A549 (cell line): Measurements from ENCODE around the gene NPLOC4. TPM values are rescaled to one million over a fixed set of nuclear protein-coding genes. Genes with fewer than 3 reads are reported as not detected.

Source experiments
- ATAC-seq, 2 experiments: fragments of 200-7000 bp in 1 of 2; fragments of >200 bp in 1 of 2; cut with Nextera tagmentation in 1 of 2; cut with Tn5 transposase in 1 of 2; 3 replicates each; pipeline versions ENCODE4 v1.8.0 to v1.9.1; 2018 to 2020; ENCODE audit warnings: mild to moderate bottlenecking in 1 of 2, moderate library complexity in 1 of 2
- CTCF ChIA-PET: fragments of 300-600 bp; sonication (Branson Sonifier 250); formaldehyde crosslinking; extraction: SDS; loops from one replicate; lab custom pipeline; 2021; ENCODE audit warnings: antibody characterized with exemption, inconsistent platforms; lab: Yijun Ruan, JAX
- POLR2A ChIA-PET: fragments of 350-600 bp; formaldehyde crosslinking; extraction: SDS; loops from one replicate; lab custom pipeline; 2021; ENCODE audit warnings: antibody characterized with exemption, inconsistent platforms; lab: Yijun Ruan, JAX
- DNase-seq, 2 experiments: peaks; one replicate each; pipeline versions ENCODE4 v3.0.0 to v3.0.0-alpha.2; 2011 to 2016; ENCODE audit warnings: low read depth in 1 of 2, low spot score in 1 of 2
- FAIRE-seq: peaks from 2 replicates; lab custom pipeline; 2011; peaks lifted over from hg19 to GRCh38; lab: Jason Lieb, UNC
- H3K27ac ChIP-seq, 2 experiments: fragments of >200 bp; sonication (Bioruptor Twin); formaldehyde crosslinking; 3 replicates each; pipeline ENCODE4 v1.5.1; 2016 to 2017
- H3K4me1 ChIP-seq: fragments of >200 bp; sonication (Bioruptor Twin); formaldehyde crosslinking; 3 replicates; pipeline ENCODE4 v1.6.1; 2016
- H3K4me2 ChIP-seq: fragments of >200 bp; sonication (Bioruptor Twin); formaldehyde crosslinking; 3 replicates; pipeline ENCODE4 v1.6.1; 2016
- H3K4me3 ChIP-seq: fragments of >200 bp; sonication (Bioruptor Twin); formaldehyde crosslinking; 3 replicates; pipeline ENCODE4 v1.5.1; 2016
- H3K9me3 ChIP-seq: fragments of >200 bp; sonication (Bioruptor Twin); formaldehyde crosslinking; 3 replicates; pipeline ENCODE4 v1.6.1; 2016
- ATOH8 ChIP-seq: fragments of 250-450 bp; sonication (Bioruptor Pico); IDR thresholded peaks from 2 replicates; pipeline ENCODE4 v1.5.0; 2020; ENCODE audit warnings: low read depth, mild to moderate bottlenecking, moderate library complexity
- CHD2 ChIP-seq: fragments of 150-350 bp; IDR thresholded peaks from 2 replicates; pipeline ENCODE4 v1.6.1; 2014; ENCODE audit warnings: low read length; ENCODE audit not compliant: partially characterized antibody
- EHF ChIP-seq: fragments of 250-450 bp; sonication (Bioruptor Pico); IDR thresholded peaks from 2 replicates; pipeline ENCODE4 v1.5.0; 2020; ENCODE audit warnings: mild to moderate bottlenecking
- FOSB ChIP-seq: fragments of 250-450 bp; sonication (Bioruptor Pico); IDR thresholded peaks from 2 replicates; pipeline ENCODE4 v1.5.0; 2020; ENCODE audit warnings: mild to moderate bottlenecking, moderate library complexity
- GATA3 ChIP-seq: IDR thresholded peaks from 2 replicates; pipeline ENCODE4 v1.6.1; 2012; ENCODE audit warnings: borderline replicate concordance
- HOXB13 ChIP-seq: fragments of 250-450 bp; sonication (Bioruptor Pico); IDR thresholded peaks from 2 replicates; pipeline ENCODE4 v1.5.0; 2020; ENCODE audit warnings: low read depth, mild to moderate bottlenecking, moderate library complexity
- JUN ChIP-seq, 2 experiments: fragments of >200 bp; sonication (Bioruptor Twin); formaldehyde crosslinking; IDR thresholded peaks; 2 replicates in 1 of 2; 3 replicates in 1 of 2; pipeline ENCODE4 v1.6.1; 2016 to 2017
- PHF8 ChIP-seq: fragments of 200-600 bp; sonication (generic); IDR thresholded peaks from 2 replicates; pipeline ENCODE4 v1.6.1; 2016; ENCODE audit warnings: low read depth, mild to moderate bottlenecking, antibody characterized with exemption, moderate library complexity, borderline replicate concordance
- POLR2A ChIP-seq: IDR thresholded peaks from 2 replicates; pipeline ENCODE4 v1.6.1; 2012; ENCODE audit warnings: mild to moderate bottlenecking, low read length
- RAD21 ChIP-seq, 2 experiments: fragments of >200 bp in 1 of 2; sonication (Bioruptor Twin) in 1 of 2; formaldehyde crosslinking in 1 of 2; IDR thresholded peaks in 1 of 2; conservative IDR thresholded peaks in 1 of 2; 2 replicates in 1 of 2; 3 replicates in 1 of 2; pipeline ENCODE4 v1.6.1; 2012 to 2018; ENCODE audit warnings: inconsistent platforms in 1 of 2
- RARB ChIP-seq: fragments of 250-450 bp; sonication (Bioruptor Pico); IDR thresholded peaks from 2 replicates; pipeline ENCODE4 v1.8.0; 2021; ENCODE audit warnings: mild to moderate bottlenecking, moderate library complexity
- RCOR1 ChIP-seq: fragments of 150-350 bp; IDR thresholded peaks from 2 replicates; pipeline ENCODE4 v1.6.1; 2014; ENCODE audit warnings: antibody characterized with exemption, low read length, low read depth
- RFX5 ChIP-seq: fragments of 450-650 bp; IDR thresholded peaks from 2 replicates; pipeline ENCODE4 v1.7.1; 2014; ENCODE audit warnings: antibody characterized with exemption, mild to moderate bottlenecking, moderate library complexity
- TFCP2L1 ChIP-seq: fragments of 250-450 bp; sonication (Bioruptor Pico); IDR thresholded peaks from 2 replicates; pipeline ENCODE4 v1.5.0; 2021; ENCODE audit warnings: mild to moderate bottlenecking
- TP53 ChIP-seq: fragments of 250-450 bp; sonication (Bioruptor Pico); IDR thresholded peaks from 2 replicates; pipeline ENCODE4 v1.5.0; 2021; ENCODE audit warnings: mild to moderate bottlenecking, moderate library complexity
- ZC3H11A ChIP-seq: fragments of 450-650 bp; IDR thresholded peaks from 2 replicates; pipeline ENCODE4 v1.6.1; 2014; ENCODE audit warnings: antibody characterized with exemption, mild to moderate bottlenecking
- ZNF302 ChIP-seq: fragments of 250-450 bp; sonication (Bioruptor Pico); IDR thresholded peaks from 2 replicates; pipeline ENCODE4 v1.9.0; 2021; ENCODE audit warnings: inconsistent platforms, mild to moderate bottlenecking, moderate library complexity
- WGBS: methylation state at CpG from one replicate; pipeline ENCODE4 v1.1.6; 2017; ENCODE audit errors: missing lambda C conversion rate; 5-methylcytosine and 5-hydroxymethylcytosine counted together
- polyA plus RNA-seq, 4 experiments: library from polyadenylated mRNA; depleted of rRNA in 3 of 4; stranded (reverse); fragments of >200 nt; fragmentation: RNase III in 1 of 4; extraction: RNeasy Plus Mini Kit Qiagen cat#74134 plus additional on column Dnase treatment in 1 of 4; gene quantifications; 2 replicates in 3 of 4; 3 replicates in 1 of 4; pipeline ENCODE4 v1.2.3, GENCODE V29; 2011 to 2017
- TF ChIP-seq, protein P1 (sequence below): fragments of >200 bp; sonication (Bioruptor Twin); formaldehyde crosslinking; IDR thresholded peaks from 3 replicates; pipeline ENCODE4 v1.6.1; 2016
- TF ChIP-seq, protein P2 (sequence below): fragments of 150-350 bp; IDR thresholded peaks from 2 replicates; pipeline ENCODE4 v1.6.1; 2014; ENCODE audit warnings: low read depth, mild to moderate bottlenecking, low read length
- TF ChIP-seq, protein P3 (sequence below): fragments of >200 bp; sonication (Bioruptor Twin); formaldehyde crosslinking; IDR thresholded peaks from 3 replicates; pipeline ENCODE4 v1.5.1; 2016
- TF ChIP-seq, protein P4 (sequence below): IDR thresholded peaks from 2 replicates; pipeline ENCODE4 v1.6.1; 2012
- TF ChIP-seq, protein P5 (sequence below): fragments of 450-650 bp; IDR thresholded peaks from 2 replicates; pipeline ENCODE4 v1.6.1; 2014; ENCODE audit warnings: antibody characterized with exemption
- TF ChIP-seq, protein P6 (sequence below): fragments of 250-450 bp; sonication (Bioruptor Pico); IDR thresholded peaks from 2 replicates; pipeline ENCODE4 v1.5.0; 2021; ENCODE audit warnings: mild to moderate bottlenecking, moderate library complexity, borderline replicate concordance

The NPLOC4 gene
- polyA plus RNA-seq, 2 of the 4 experiments (the other 2 are of a cell fraction): 98.5 to 101 TPM

- TF ChIP-seq, protein P1, sequence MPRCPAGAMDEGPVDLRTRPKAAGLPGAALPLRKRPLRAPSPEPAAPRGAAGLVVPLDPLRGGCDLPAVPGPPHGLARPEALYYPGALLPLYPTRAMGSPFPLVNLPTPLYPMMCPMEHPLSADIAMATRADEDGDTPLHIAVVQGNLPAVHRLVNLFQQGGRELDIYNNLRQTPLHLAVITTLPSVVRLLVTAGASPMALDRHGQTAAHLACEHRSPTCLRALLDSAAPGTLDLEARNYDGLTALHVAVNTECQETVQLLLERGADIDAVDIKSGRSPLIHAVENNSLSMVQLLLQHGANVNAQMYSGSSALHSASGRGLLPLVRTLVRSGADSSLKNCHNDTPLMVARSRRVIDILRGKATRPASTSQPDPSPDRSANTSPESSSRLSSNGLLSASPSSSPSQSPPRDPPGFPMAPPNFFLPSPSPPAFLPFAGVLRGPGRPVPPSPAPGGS: 0 out of 3 replicates have a peak, but pooled peaks have one; percentile 7
- TF ChIP-seq, protein P2, sequence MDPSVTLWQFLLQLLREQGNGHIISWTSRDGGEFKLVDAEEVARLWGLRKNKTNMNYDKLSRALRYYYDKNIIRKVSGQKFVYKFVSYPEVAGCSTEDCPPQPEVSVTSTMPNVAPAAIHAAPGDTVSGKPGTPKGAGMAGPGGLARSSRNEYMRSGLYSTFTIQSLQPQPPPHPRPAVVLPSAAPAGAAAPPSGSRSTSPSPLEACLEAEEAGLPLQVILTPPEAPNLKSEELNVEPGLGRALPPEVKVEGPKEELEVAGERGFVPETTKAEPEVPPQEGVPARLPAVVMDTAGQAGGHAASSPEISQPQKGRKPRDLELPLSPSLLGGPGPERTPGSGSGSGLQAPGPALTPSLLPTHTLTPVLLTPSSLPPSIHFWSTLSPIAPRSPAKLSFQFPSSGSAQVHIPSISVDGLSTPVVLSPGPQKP: no peak
- TF ChIP-seq RCOR1: no peak
- no peak for TF ChIP-seq RFX5
- TF ChIP-seq TFCP2L1 (CRISPR knock-in tag): 0 out of 2 replicates have a peak, but pooled peaks have one; percentile 5
- TF ChIP-seq TP53 (CRISPR knock-in tag): no peak
- peak; percentile 4; the same call in 1 of the 2 replicates for TF ChIP-seq RARB
- no peak for TF ChIP-seq ZNF302 (CRISPR knock-in tag)
- no peak for TF ChIP-seq RAD21 (conservative IDR thresholded peaks at IDR 0.05 in 1 of 2, IDR thresholded peaks at IDR 0.05 in 1 of 2)
- TF ChIP-seq, all 56 proteins: peak for 6
These were observed 126.7 kb downstream of the NPLOC4 start (continued) for GRCh38 chr17:81509972-81510784.

GRCh38 chr17:81509207-81509971 is 127.5 kb downstream of the NPLOC4 start:
- H3K27ac ChIP-seq: peak overlapping the region; percentile 99
- H3K4me2 ChIP-seq: peak overlapping the region; percentile 82
- H3K9me3 ChIP-seq: no peaks in the 10 kb centered on the region
- 12% methylated on average over 12 of the region's 12 CpGs for WGBS
- DNase-seq (peak in 1 of 2 experiments; percentile 69), FAIRE-seq (no peak), ATAC-seq (no peak)
- ChIA-PET CTCF (interaction anchor here (0.6 to 4.9 kb wide), 14 partner anchors 9 to 433 kb away, joined by 3 to 34 read pairs (median 4); no protein-coding TSS in a partner anchor), POLR2A (interaction anchor here (0.5 to 4.4 kb wide), 7 partner anchors 9 to 114 kb away, joined by 3 to 19 read pairs (median 5); partner anchors contain the start of gene BAHCC1)
- peak overlapping the region; percentile 83 for H3K4me3 ChIP-seq
- peaks cover 7% of the 10 kb centered on the region; the same call in 1 of the 3 replicates for H3K4me1 ChIP-seq
- TF ChIP-seq EHF: peak; percentile 74
- TF ChIP-seq PHF8: no peak
- TF ChIP-seq HOXB13: peak; percentile 25; the same call in 1 of the 2 replicates
- no peak for TF ChIP-seq CHD2
- no peak for TF ChIP-seq ZC3H11A
- peak; percentile 24; the same call in 1 of the 2 replicates for TF ChIP-seq TFCP2L1 (CRISPR knock-in tag)
- TF ChIP-seq, protein P3, sequence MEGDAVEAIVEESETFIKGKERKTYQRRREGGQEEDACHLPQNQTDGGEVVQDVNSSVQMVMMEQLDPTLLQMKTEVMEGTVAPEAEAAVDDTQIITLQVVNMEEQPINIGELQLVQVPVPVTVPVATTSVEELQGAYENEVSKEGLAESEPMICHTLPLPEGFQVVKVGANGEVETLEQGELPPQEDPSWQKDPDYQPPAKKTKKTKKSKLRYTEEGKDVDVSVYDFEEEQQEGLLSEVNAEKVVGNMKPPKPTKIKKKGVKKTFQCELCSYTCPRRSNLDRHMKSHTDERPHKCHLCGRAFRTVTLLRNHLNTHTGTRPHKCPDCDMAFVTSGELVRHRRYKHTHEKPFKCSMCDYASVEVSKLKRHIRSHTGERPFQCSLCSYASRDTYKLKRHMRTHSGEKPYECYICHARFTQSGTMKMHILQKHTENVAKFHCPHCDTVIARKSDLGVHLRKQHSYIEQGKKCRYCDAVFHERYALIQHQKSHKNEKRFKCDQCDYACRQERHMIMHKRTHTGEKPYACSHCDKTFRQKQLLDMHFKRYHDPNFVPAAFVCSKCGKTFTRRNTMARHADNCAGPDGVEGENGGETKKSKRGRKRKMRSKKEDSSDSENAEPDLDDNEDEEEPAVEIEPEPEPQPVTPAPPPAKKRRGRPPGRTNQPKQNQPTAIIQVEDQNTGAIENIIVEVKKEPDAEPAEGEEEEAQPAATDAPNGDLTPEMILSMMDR: no peak
- no peak for TF ChIP-seq RAD21 (conservative IDR thresholded peaks at IDR 0.05 in 1 of 2, IDR thresholded peaks at IDR 0.05 in 1 of 2)
- TF ChIP-seq ATOH8 (CRISPR knock-in tag): peak; percentile 54; the same call in 1 of the 2 replicates
- peak; percentile 94 to 95; a peak in 4 of 5 replicates for TF ChIP-seq JUN (IDR thresholded peaks at IDR 0.05)
- TF ChIP-seq GATA3: peak; percentile 19; the same call in 1 of the 2 replicates
- TF ChIP-seq, protein P1: peak; percentile 44; the same call in 1 of the 3 replicates
- TF ChIP-seq, protein P4, sequence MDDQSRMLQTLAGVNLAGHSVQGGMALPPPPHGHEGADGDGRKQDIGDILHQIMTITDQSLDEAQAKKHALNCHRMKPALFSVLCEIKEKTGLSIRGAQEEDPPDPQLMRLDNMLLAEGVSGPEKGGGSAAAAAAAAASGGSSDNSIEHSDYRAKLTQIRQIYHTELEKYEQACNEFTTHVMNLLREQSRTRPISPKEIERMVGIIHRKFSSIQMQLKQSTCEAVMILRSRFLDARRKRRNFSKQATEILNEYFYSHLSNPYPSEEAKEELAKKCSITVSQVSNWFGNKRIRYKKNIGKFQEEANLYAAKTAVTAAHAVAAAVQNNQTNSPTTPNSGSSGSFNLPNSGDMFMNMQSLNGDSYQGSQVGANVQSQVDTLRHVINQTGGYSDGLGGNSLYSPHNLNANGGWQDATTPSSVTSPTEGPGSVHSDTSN: peak; percentile 86
- TF ChIP-seq, protein P5, sequence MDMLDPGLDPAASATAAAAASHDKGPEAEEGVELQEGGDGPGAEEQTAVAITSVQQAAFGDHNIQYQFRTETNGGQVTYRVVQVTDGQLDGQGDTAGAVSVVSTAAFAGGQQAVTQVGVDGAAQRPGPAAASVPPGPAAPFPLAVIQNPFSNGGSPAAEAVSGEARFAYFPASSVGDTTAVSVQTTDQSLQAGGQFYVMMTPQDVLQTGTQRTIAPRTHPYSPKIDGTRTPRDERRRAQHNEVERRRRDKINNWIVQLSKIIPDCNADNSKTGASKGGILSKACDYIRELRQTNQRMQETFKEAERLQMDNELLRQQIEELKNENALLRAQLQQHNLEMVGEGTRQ: no peak
- TF ChIP-seq FOSB: peak; percentile 69
- TF ChIP-seq, protein P6, sequence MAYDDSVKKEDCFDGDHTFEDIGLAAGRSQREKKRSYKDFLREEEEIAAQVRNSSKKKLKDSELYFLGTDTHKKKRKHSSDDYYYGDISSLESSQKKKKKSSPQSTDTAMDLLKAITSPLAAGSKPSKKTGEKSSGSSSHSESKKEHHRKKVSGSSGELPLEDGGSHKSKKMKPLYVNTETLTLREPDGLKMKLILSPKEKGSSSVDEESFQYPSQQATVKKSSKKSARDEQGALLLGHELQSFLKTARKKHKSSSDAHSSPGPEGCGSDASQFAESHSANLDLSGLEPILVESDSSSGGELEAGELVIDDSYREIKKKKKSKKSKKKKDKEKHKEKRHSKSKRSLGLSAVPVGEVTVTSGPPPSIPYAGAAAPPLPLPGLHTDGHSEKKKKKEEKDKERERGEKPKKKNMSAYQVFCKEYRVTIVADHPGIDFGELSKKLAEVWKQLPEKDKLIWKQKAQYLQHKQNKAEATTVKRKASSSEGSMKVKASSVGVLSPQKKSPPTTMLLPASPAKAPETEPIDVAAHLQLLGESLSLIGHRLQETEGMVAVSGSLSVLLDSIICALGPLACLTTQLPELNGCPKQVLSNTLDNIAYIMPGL (CRISPR knock-in tag): 0 out of 2 replicates have a peak, but pooled peaks have one; percentile 25
- TF ChIP-seq POLR2A: peak; percentile 24
